ENCODE data around the gene ZBTB47. TPM values are rescaled to one million over a fixed set of nuclear protein-coding genes. Genes with fewer than 3 reads are reported as not detected.

Gene ZBTB47
- total RNA-seq, 1 donor from 2014 or later, result 20.5 TPM

GRCh38 chr3:42640771-42641370 lies 12.6 kb upstream of the ZBTB47 start:
- peaks cover 3% of the 10 kb centered on the region for H3K27me3 Mint-ChIP-seq (ENCODE audit: unreplicated experiment)
- DNase-seq (ENCODE audit: low spot score), result no peak
- no peak for TF ChIP-seq CTCF (IDR thresholded peaks at IDR 0.05; ENCODE audit: unreplicated experiment)
- H3K4me3 Mint-ChIP-seq (ENCODE audit: unreplicated experiment), result peak overlapping the region; percentile 70
- H3K36me3 Mint-ChIP-seq (ENCODE audit: low read depth, unreplicated experiment), result peaks cover 27% of the 10 kb centered on the region
- H3K4me1 Mint-ChIP-seq (ENCODE audit: unreplicated experiment), result peaks cover 13% of the 10 kb centered on the region
- H3K9me3 Mint-ChIP-seq (ENCODE audit: unreplicated experiment), result no peaks in the 10 kb centered on the region
- peak overlapping the region; percentile 92 for H3K27ac Mint-ChIP-seq (ENCODE audit: unreplicated experiment)

DNA sequence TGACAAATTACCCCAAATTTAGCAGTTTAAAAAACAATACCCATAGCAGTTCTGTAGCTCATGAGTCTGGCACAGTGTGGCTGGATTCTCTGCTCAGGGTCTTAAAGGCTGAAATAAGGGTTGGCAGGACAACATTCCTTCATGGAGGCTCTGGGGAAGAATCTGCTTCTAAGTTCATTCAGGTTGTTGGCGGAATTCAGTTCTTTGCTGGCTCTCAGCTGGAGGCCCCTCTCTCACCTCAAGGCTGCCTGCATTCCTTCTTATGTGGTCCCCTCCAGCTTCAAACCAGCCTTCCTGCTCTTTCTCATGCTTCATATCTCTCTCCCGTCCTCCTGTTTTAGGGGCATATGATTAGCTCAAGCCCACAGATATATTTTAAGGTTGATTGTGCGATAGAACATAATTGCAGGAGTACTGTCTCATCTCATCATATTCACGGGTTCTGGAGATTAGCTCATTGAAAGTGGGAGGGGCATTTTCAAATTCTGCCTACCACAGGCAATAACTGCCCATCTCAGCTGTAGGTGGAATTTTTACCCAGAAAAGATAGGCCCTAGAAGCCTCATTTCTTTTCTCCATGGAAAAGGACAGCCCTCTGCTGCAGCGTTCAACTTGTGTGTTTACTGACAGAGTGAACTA lies 5.6 kb upstream of the ZBTB47 start:
- peaks cover 25% of the 10 kb centered on the region for H3K4me1 Mint-ChIP-seq (ENCODE audit: unreplicated experiment)
- H3K36me3 Mint-ChIP-seq (ENCODE audit: low read depth, unreplicated experiment), result peaks cover 31% of the 10 kb centered on the region
- DNase-seq (ENCODE audit: low spot score), result no peak
- no peaks in the 10 kb centered on the region for H3K9me3 Mint-ChIP-seq (ENCODE audit: unreplicated experiment)
- H3K27ac Mint-ChIP-seq (ENCODE audit: unreplicated experiment), result peak overlapping the region; percentile 13
- peaks cover 12% of the 10 kb centered on the region for H3K27me3 Mint-ChIP-seq (ENCODE audit: unreplicated experiment)
- no peak overlapping the region for H3K4me3 Mint-ChIP-seq (ENCODE audit: unreplicated experiment)
- no peak for TF ChIP-seq CTCF (IDR thresholded peaks at IDR 0.05; ENCODE audit: unreplicated experiment)

DNA sequence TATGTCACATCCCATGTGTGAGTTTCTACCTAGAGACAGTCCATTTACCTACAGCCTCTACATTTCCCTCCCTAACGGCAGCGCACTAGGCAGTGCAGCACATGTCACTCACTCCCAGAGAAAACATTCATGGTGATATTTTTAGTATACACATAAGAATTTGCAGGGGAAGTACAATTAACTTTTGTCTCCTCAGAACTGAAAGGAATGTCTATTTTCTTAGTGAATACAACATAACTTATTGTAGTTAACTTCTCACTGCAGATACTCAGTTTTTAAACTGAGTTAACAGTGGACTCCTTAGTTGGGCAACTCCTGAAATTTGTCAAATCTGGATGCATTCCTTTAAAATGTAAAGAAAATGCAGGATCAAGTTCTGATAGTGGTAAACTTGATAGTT lies 4.5 kb upstream of the ZBTB47 start:
- Mint-ChIP-seq H3K9me3 (ENCODE audit: unreplicated experiment) (no peaks in the 10 kb centered on the region), H3K4me1 (ENCODE audit: unreplicated experiment) (peaks cover 28% of the 10 kb centered on the region), H3K36me3 (ENCODE audit: low read depth, unreplicated experiment) (peaks cover 31% of the 10 kb centered on the region), H3K4me3 (ENCODE audit: unreplicated experiment) (peak overlapping the region; percentile 60), H3K27ac (ENCODE audit: unreplicated experiment) (peak overlapping the region; percentile 67), H3K27me3 (ENCODE audit: unreplicated experiment) (peaks cover 14% of the 10 kb centered on the region)
- no peak for TF ChIP-seq CTCF (IDR thresholded peaks at IDR 0.05; ENCODE audit: unreplicated experiment)
- no peak for DNase-seq (ENCODE audit: low spot score)

- Mint-ChIP-seq H3K36me3 (ENCODE audit: low read depth, unreplicated experiment) (peaks cover 27% of the 10 kb centered on the region), H3K9me3 (ENCODE audit: unreplicated experiment) (no peaks in the 10 kb centered on the region), H3K27ac (ENCODE audit: unreplicated experiment) (no peak overlapping the region), H3K4me3 (ENCODE audit: unreplicated experiment) (no peak overlapping the region), H3K4me1 (ENCODE audit: unreplicated experiment) (peaks cover 28% of the 10 kb centered on the region), H3K27me3 (ENCODE audit: unreplicated experiment) (peaks cover 12% of the 10 kb centered on the region)
- no peak for DNase-seq (ENCODE audit: low spot score)
- TF ChIP-seq CTCF (IDR thresholded peaks at IDR 0.05; ENCODE audit: unreplicated experiment), result no peak
Observed at GRCh38 chr3:42649783-42650182, 3.7 kb upstream of the ZBTB47 start.
